Measurements from ENCODE around the gene KRTAP6-3. TPM values are rescaled to one million over a fixed set of nuclear protein-coding genes. Genes with fewer than 3 reads are reported as not detected.

KRTAP6-3 gene
- total and polyA plus RNA-seq, 2 experiments from 2014 or later = not detected

GRCh38 chr21:30582870-30583269 lies 9.4 kb upstream of the KRTAP6-3 start:
- Histone ChIP-seq H3K27me3 (no peaks in the 10 kb centered on the region), H3K9me3 (ENCODE audit: low read depth) (no peaks in the 10 kb centered on the region), H3K27ac (no peak overlapping the region), H3K4me3 (no peak overlapping the region), H3K4me1 (ENCODE audit: low read depth) (no peaks in the 10 kb centered on the region), H3K36me3 (no peaks in the 10 kb centered on the region)
- DNase-seq (ENCODE audit: low read depth in 1 of 2, low spot score in 1 of 2) = no peak
- TF ChIP-seq CTCF (IDR thresholded peaks at IDR 0.05; ENCODE audit: low read depth, low read length) = no peak

- Histone ChIP-seq H3K4me3 (no peak within 1 kb of the TSS), H3K27me3 (no peaks in the 10 kb centered on the region), H3K4me1 (ENCODE audit: low read depth) (no peaks in the 10 kb centered on the region), H3K36me3 (no peaks in the 10 kb centered on the region), H3K27ac (no peak within 1 kb of the TSS), H3K9me3 (ENCODE audit: low read depth) (no peaks in the 10 kb centered on the region)
- no peak for DNase-seq (ENCODE audit: low read depth in 1 of 2, low spot score in 1 of 2)
- no peak for TF ChIP-seq CTCF (IDR thresholded peaks at IDR 0.05; ENCODE audit: low read depth, low read length)
Measured at GRCh38 chr21:30590297-30590696, 1.9 kb upstream of the KRTAP6-3 start, which contains the start of gene KRTAP22-2. Gene KRTAP22-2 (minus strand): TSS chr21:30590397.

GRCh38 chr21:30598802-30599201 lies 6.6 kb downstream of the KRTAP6-3 start, which contains the start of gene KRTAP6-2:
Gene KRTAP6-2 (minus strand): TSS chr21:30598902. CDS start chr21:30598874, 28 bp downstream.
- no peaks in the 10 kb centered on the region for H3K27me3 ChIP-seq
- H3K36me3 ChIP-seq = no peaks in the 10 kb centered on the region
- H3K27ac ChIP-seq = no peak within 1 kb of the TSS
- no peak for DNase-seq (ENCODE audit: low read depth in 1 of 2, low spot score in 1 of 2)
- TF ChIP-seq CTCF (IDR thresholded peaks at IDR 0.05; ENCODE audit: low read depth, low read length) = no peak
- H3K4me1 ChIP-seq (ENCODE audit: low read depth) = no peaks in the 10 kb centered on the region
- H3K4me3 ChIP-seq = no peak within 1 kb of the TSS
- no peaks in the 10 kb centered on the region for H3K9me3 ChIP-seq (ENCODE audit: low read depth)

GRCh38 chr21:30600787-30601186 lies 8.5 kb downstream of the KRTAP6-3 start, which contains the start of gene KRTAP22-1:
Gene KRTAP22-1 (plus strand): TSS chr21:30601087.
- Histone ChIP-seq H3K4me3 (no peak within 1 kb of the TSS), H3K4me1 (ENCODE audit: low read depth) (no peaks in the 10 kb centered on the region), H3K27ac (no peak within 1 kb of the TSS), H3K27me3 (no peaks in the 10 kb centered on the region), H3K36me3 (no peaks in the 10 kb centered on the region), H3K9me3 (ENCODE audit: low read depth) (no peaks in the 10 kb centered on the region)
- no peak for TF ChIP-seq CTCF (IDR thresholded peaks at IDR 0.05; ENCODE audit: low read depth, low read length)
- no peak for DNase-seq (ENCODE audit: low read depth in 1 of 2, low spot score in 1 of 2)

- no peak for TF ChIP-seq CTCF (IDR thresholded peaks at IDR 0.05; ENCODE audit: low read depth, low read length)
- no peaks in the 10 kb centered on the region for H3K36me3 ChIP-seq
- no peak overlapping the region for H3K4me3 ChIP-seq
- H3K27me3 ChIP-seq = no peaks in the 10 kb centered on the region
- no peak for DNase-seq (ENCODE audit: low read depth in 1 of 2, low spot score in 1 of 2)
- no peaks in the 10 kb centered on the region for H3K9me3 ChIP-seq (ENCODE audit: low read depth)
- no peaks in the 10 kb centered on the region for H3K4me1 ChIP-seq (ENCODE audit: low read depth)
- H3K27ac ChIP-seq = no peak overlapping the region
Measured at GRCh38 chr21:30605968-30606367, 13.7 kb downstream of the KRTAP6-3 start.

GRCh38 chr21:30612132-30612531 lies 19.9 kb downstream of the KRTAP6-3 start:
- Histone ChIP-seq H3K36me3 (no peaks in the 10 kb centered on the region), H3K27ac (no peak overlapping the region), H3K4me3 (no peak overlapping the region), H3K9me3 (ENCODE audit: low read depth) (no peaks in the 10 kb centered on the region), H3K4me1 (ENCODE audit: low read depth) (no peaks in the 10 kb centered on the region), H3K27me3 (no peaks in the 10 kb centered on the region)
- no peak for DNase-seq (ENCODE audit: low read depth in 1 of 2, low spot score in 1 of 2)
- TF ChIP-seq CTCF (IDR thresholded peaks at IDR 0.05; ENCODE audit: low read depth, low read length) = no peak

Measured in cardiac muscle cell (in vitro differentiated cells and primary cell).